GM21717 (cell line): Measurements from ENCODE around the gene CCL7.
"Not testable (repeated sequence)": the region's sequence is repeated elsewhere in the genome, so short reads cannot be mapped to it uniquely, and the experiment has no call there.

Experiments used
- ATAC-seq: cut with Tn5 transposase; IDR thresholded peaks from one replicate; pipeline ENCODE4 v1.9.1; 2021; ENCODE audit warnings: mild to moderate bottlenecking, moderate library complexity; ENCODE audit not compliant: unreplicated experiment

The CCL7 gene

GRCh38 chr17:34269969-34270368, at the start of gene CCL7:
CCL7 (plus strand) TSS chr17:34270221; CDS start chr17:34270291, 70 bp downstream.
- ATAC-seq: no peak

- no peak for ATAC-seq
Measured at GRCh38 chr17:34220752-34221395, 49.1 kb upstream of the CCL7 start.

GRCh38 chr17:34221411-34221810, 48.6 kb upstream of the CCL7 start:
- ATAC-seq: no peak

GRCh38 chr17:34222722-34223497, 47.1 kb upstream of the CCL7 start:
- ATAC-seq: no peak

- no peak for ATAC-seq
Measured at GRCh38 chr17:34225046-34225445, 45.0 kb upstream of the CCL7 start.

GRCh38 chr17:34226011-34226743, 43.8 kb upstream of the CCL7 start:
- no peak for ATAC-seq

GRCh38 chr17:34226744-34227034, 43.3 kb upstream of the CCL7 start:
- ATAC-seq: no peak

- ATAC-seq: not testable (repeated sequence)
Measured at GRCh38 chr17:34227293-34227692, 42.7 kb upstream of the CCL7 start.

- no peak for ATAC-seq
Measured at GRCh38 chr17:34227707-34228106, 42.3 kb upstream of the CCL7 start.

- ATAC-seq: no peak
Measured at GRCh38 chr17:34228781-34229180, 41.2 kb upstream of the CCL7 start.

GRCh38 chr17:34230342-34230741, 39.7 kb upstream of the CCL7 start:
- ATAC-seq: no peak

GRCh38 chr17:34234616-34235015, 35.4 kb upstream of the CCL7 start:
- no peak for ATAC-seq

- ATAC-seq: no peak
Measured at GRCh38 chr17:34235389-34236028, 34.5 kb upstream of the CCL7 start.

GRCh38 chr17:34236281-34236892, 33.6 kb upstream of the CCL7 start:
- no peak for ATAC-seq

GRCh38 chr17:34237458-34237857, 32.6 kb upstream of the CCL7 start:
- no peak for ATAC-seq

GRCh38 chr17:34241062-34241461, 29.0 kb upstream of the CCL7 start:
- ATAC-seq: no peak

GRCh38 chr17:34242587-34243363, 27.2 kb upstream of the CCL7 start:
- ATAC-seq: no peak

- ATAC-seq: no peak
Measured at GRCh38 chr17:34243364-34244320, 26.4 kb upstream of the CCL7 start.

GRCh38 chr17:34245351-34245905, 24.6 kb upstream of the CCL7 start:
- ATAC-seq: no peak
